Smooth muscle cell (in vitro differentiated cells): ENCODE results near the gene BIRC7. TPM values are rescaled to one million over a fixed set of nuclear protein-coding genes. Genes with fewer than 3 reads are reported as not detected.

Experiments used
- DNase-seq: peaks from one replicate; lab custom pipeline; 2025; ENCODE audit not compliant: unreplicated experiment; lab: John Stamatoyannopoulos, UW
- H2AFZ ChIP-seq: fragments of 200-600 bp; sonication (generic); 2 replicates; pipeline ENCODE4 v1.6.0; 2016; ENCODE audit warnings: antibody characterized with exemption, low read depth, mild to moderate bottlenecking
- H3F3A ChIP-seq: fragments of 200-600 bp; sonication (generic); 2 replicates; pipeline ENCODE4 v1.6.0; 2017; ENCODE audit warnings: antibody characterized with exemption, low read depth
- H3K27ac ChIP-seq: fragments of 200-600 bp; sonication (generic); 2 replicates; pipeline ENCODE4 v1.5.1; 2016; ENCODE audit warnings: low read depth, mild to moderate bottlenecking
- H3K27me3 ChIP-seq: fragments of 200-600 bp; sonication (generic); 2 replicates; pipeline ENCODE4 v1.6.1; 2016; ENCODE audit warnings: low read depth, mild to moderate bottlenecking
- H3K36me3 ChIP-seq: fragments of 200-600 bp; sonication (generic); 2 replicates; pipeline ENCODE4 v1.5.1; 2016; ENCODE audit warnings: low read depth
- H3K4me1 ChIP-seq: fragments of 200-600 bp; sonication (generic); 2 replicates; pipeline ENCODE4 v1.5.1; 2016; ENCODE audit warnings: low read depth
- H3K4me2 ChIP-seq: fragments of 200-600 bp; sonication (generic); 2 replicates; pipeline ENCODE4 v1.6.0; 2016; ENCODE audit warnings: mild to moderate bottlenecking
- H3K4me3 ChIP-seq: fragments of 200-600 bp; sonication (generic); 2 replicates; pipeline ENCODE4 v1.5.1; 2016; ENCODE audit warnings: mild to moderate bottlenecking
- H3K79me2 ChIP-seq: fragments of 200-600 bp; sonication (generic); 2 replicates; pipeline ENCODE4 v1.6.0; 2016; ENCODE audit warnings: low read depth, mild to moderate bottlenecking
- H3K9ac ChIP-seq: fragments of 200-600 bp; sonication (generic); 2 replicates; pipeline ENCODE4 v1.6.0; 2016; ENCODE audit warnings: low read depth
- H3K9me3 ChIP-seq: fragments of 200-600 bp; sonication (generic); replicated peaks from 2 replicates; pipeline ENCODE4 v1.5.1; 2016; ENCODE audit warnings: low read depth
- H4K20me1 ChIP-seq: fragments of 200-600 bp; sonication (generic); 2 replicates; pipeline ENCODE4 v1.6.0; 2016; ENCODE audit warnings: low read depth
- CTCF ChIP-seq: fragments of 200-600 bp; sonication (generic); IDR thresholded peaks from 2 replicates; pipeline ENCODE4 v1.5.1; 2017; ENCODE audit warnings: borderline replicate concordance, mild to moderate bottlenecking, antibody characterized with exemption; ENCODE audit not compliant: insufficient read depth, poor library complexity, severe bottlenecking
- WGBS: methylation state at CpG from one replicate; pipeline ENCODE4 v1.1.7; 2016; ENCODE audit warnings: low lambda C conversion rate; 5-methylcytosine and 5-hydroxymethylcytosine counted together
- polyA plus RNA-seq: library from polyadenylated mRNA; unstranded; fragments of >200 nt; fragmentation: Nextera tagmentation; extraction: Ambion mirVana; gene quantifications from 2 replicates; pipeline ENCODE4 v1.2.1, GENCODE V29; 2016
- total RNA-seq: library from RNA; depleted of rRNA; stranded (reverse); fragments of >200 nt; gene quantifications from 2 replicates; pipeline ENCODE4 v1.2.3, GENCODE V29; 2014

Gene BIRC7
- total and polyA plus RNA-seq, 2 experiments from 2014 or later, result 5.8 to 10.9 TPM

GRCh38 chr20:63277466-63278272 lies 42.0 kb downstream of the BIRC7 start:
- no peak overlapping the region for H3K4me2 ChIP-seq
- TF ChIP-seq CTCF, result no peak
- H3K9me3 ChIP-seq, result no peaks in the 10 kb centered on the region
- DNase-seq, result no peak
- H4K20me1 ChIP-seq, result peaks cover 96% of the 10 kb centered on the region
- H3K9ac ChIP-seq, result no peak overlapping the region
- H3K27ac ChIP-seq, result no peak overlapping the region
- no peak overlapping the region for H2AFZ ChIP-seq
- H3K4me3 ChIP-seq, result no peak overlapping the region
- H3K36me3 ChIP-seq, result peaks cover 3% of the 10 kb centered on the region
- WGBS, result 97% methylated on average over 30 of the region's 30 CpGs
- no peaks in the 10 kb centered on the region for H3K27me3 ChIP-seq
- H3K79me2 ChIP-seq, result peaks cover 64% of the 10 kb centered on the region
- H3K4me1 ChIP-seq, result peaks cover 14% of the 10 kb centered on the region
- H3F3A ChIP-seq, result peaks cover 5% of the 10 kb centered on the region

GRCh38 chr20:63278661-63279060 lies 43.0 kb downstream of the BIRC7 start:
- Histone ChIP-seq H3K36me3 (peaks cover 3% of the 10 kb centered on the region), H3K4me1 (peaks cover 8% of the 10 kb centered on the region), H3K79me2 (peaks cover 54% of the 10 kb centered on the region), H3K4me2 (no peak overlapping the region), H3K27ac (no peak overlapping the region), H3K9ac (no peak overlapping the region), H3K27me3 (no peaks in the 10 kb centered on the region), H2AFZ (no peak overlapping the region), H3K4me3 (no peak overlapping the region), H4K20me1 (peaks cover 99% of the 10 kb centered on the region), H3F3A (no peaks in the 10 kb centered on the region), H3K9me3 (no peaks in the 10 kb centered on the region)
- no peak for TF ChIP-seq CTCF
- WGBS, result 96% methylated on average over 16 of the region's 17 CpGs
- DNase-seq, result no peak

- peaks cover 3% of the 10 kb centered on the region for H3K36me3 ChIP-seq
- no peaks in the 10 kb centered on the region for H3K9me3 ChIP-seq
- peaks cover 41% of the 10 kb centered on the region for H3K79me2 ChIP-seq
- H3K4me3 ChIP-seq, result no peak overlapping the region
- peaks cover 99% of the 10 kb centered on the region for H4K20me1 ChIP-seq
- no peaks in the 10 kb centered on the region for H3K4me1 ChIP-seq
- no peak overlapping the region for H2AFZ ChIP-seq
- DNase-seq, result no peak
- H3K4me2 ChIP-seq, result no peak overlapping the region
- H3K27ac ChIP-seq, result no peak overlapping the region
- no peaks in the 10 kb centered on the region for H3K27me3 ChIP-seq
- no peaks in the 10 kb centered on the region for H3F3A ChIP-seq
- no peak for TF ChIP-seq CTCF
- H3K9ac ChIP-seq, result no peak overlapping the region
- 96% methylated on average over 15 of the region's 15 CpGs for WGBS
These were observed 44.2 kb downstream of the BIRC7 start for GRCh38 chr20:63279931-63280330.

- peaks cover 7% of the 10 kb centered on the region for H3K36me3 ChIP-seq
- no peaks in the 10 kb centered on the region for H3K27me3 ChIP-seq
- no peaks in the 10 kb centered on the region for H3K4me1 ChIP-seq
- H3K9ac ChIP-seq, result no peak overlapping the region
- H3F3A ChIP-seq, result no peaks in the 10 kb centered on the region
- peaks cover 37% of the 10 kb centered on the region for H3K79me2 ChIP-seq
- 96% methylated on average over 6 of the region's 6 CpGs for WGBS
- H3K4me2 ChIP-seq, result no peak overlapping the region
- DNase-seq, result no peak
- H3K27ac ChIP-seq, result no peak overlapping the region
- no peak overlapping the region for H2AFZ ChIP-seq
- no peak for TF ChIP-seq CTCF
- H3K4me3 ChIP-seq, result no peak overlapping the region
- H3K9me3 ChIP-seq, result no peaks in the 10 kb centered on the region
- peaks cover 99% of the 10 kb centered on the region for H4K20me1 ChIP-seq
These were observed 44.7 kb downstream of the BIRC7 start for GRCh38 chr20:63280371-63280770.
